Panc1 (cell line): ENCODE measurements around the gene ZFPL1. TPM values are rescaled to one million over a fixed set of nuclear protein-coding genes. Genes with fewer than 3 reads are reported as not detected.

Source experiments
- ATAC-seq: fragments of 200-7000 bp; cut with Tn5 transposase; 2 replicates; pipeline ENCODE4 v1.9.1; 2020; ENCODE audit warnings: mild to moderate bottlenecking, moderate library complexity
- BruUV-seq: library from RNA; stranded (reverse); fragments of 400-500 nt; replicated peaks from 2 replicates; lab custom pipeline; 2021; lab: Mats Ljungman, UMichigan
- CTCF ChIA-PET: fragments of 300-600 bp; sonication (Branson Sonifier 250); formaldehyde crosslinking; loops from one replicate; lab custom pipeline; 2022; ENCODE audit warnings: antibody characterized with exemption; lab: Charles Lee
- POLR2A ChIA-PET: fragments of 300-600 bp; sonication (Branson Sonifier 250); formaldehyde crosslinking; loops from one replicate; lab custom pipeline; 2022; ENCODE audit warnings: antibody characterized with exemption; lab: Charles Lee
- DNase-seq: peaks from one replicate; pipeline ENCODE4 v3.0.0-alpha.2; 2010; ENCODE audit warnings: low read depth, low spot score
- H3K27ac ChIP-seq: 2 replicates; pipeline ENCODE4 v1.5.1; 2011; ENCODE audit warnings: mild to moderate bottlenecking, low read length, inconsistent platforms
- H3K27me3 ChIP-seq: fragments of 200-500 bp; sonication (Bioruptor generic); 2 replicates; pipeline ENCODE4 v1.6.0; 2014; ENCODE audit warnings: low read length, inconsistent platforms; ENCODE audit not compliant: control insufficient read depth, insufficient read depth
- H3K36me3 ChIP-seq: fragments of 200-500 bp; sonication (Bioruptor generic); 2 replicates; pipeline ENCODE4 v1.5.1; 2014; ENCODE audit warnings: inconsistent platforms, mild to moderate bottlenecking, low read length, moderate library complexity; ENCODE audit not compliant: control insufficient read depth, insufficient read depth
- H3K4me1 ChIP-seq: 2 replicates; pipeline ENCODE4 v1.5.1; 2011; ENCODE audit warnings: inconsistent platforms, mild to moderate bottlenecking, low read length, moderate library complexity; ENCODE audit not compliant: control insufficient read depth, insufficient read depth
- H3K4me3 ChIP-seq, 2 experiments: 2 replicates each; pipeline ENCODE4 v1.5.1; 2011 to 2012; ENCODE audit warnings: low read depth in 2 of 2, low read length in 2 of 2, mild to moderate bottlenecking in 2 of 2, inconsistent platforms in 1 of 2, moderate library complexity in 1 of 2
- H3K9me3 ChIP-seq: fragments of 200-500 bp; sonication (Bioruptor generic); 2 replicates; pipeline ENCODE4 v1.5.1; 2014; ENCODE audit warnings: low read depth, mild to moderate bottlenecking, inconsistent platforms, low read length, moderate library complexity; ENCODE audit not compliant: control insufficient read depth, insufficient read depth
- CTCF ChIP-seq: fragments of 450-650 bp; IDR thresholded peaks from 2 replicates; pipeline ENCODE4 v1.5.1; 2017; ENCODE audit warnings: mild to moderate bottlenecking
- POLR2AphosphoS5 ChIP-seq: IDR thresholded peaks from 2 replicates; pipeline ENCODE4 v1.6.1; 2012; ENCODE audit warnings: mild to moderate bottlenecking, low read depth, low read length, moderate library complexity
- REST ChIP-seq, 2 experiments: IDR thresholded peaks; 2 replicates each; pipeline ENCODE4 v1.6.1; 2011 to 2012; ENCODE audit warnings: low read depth in 2 of 2, control low read depth in 1 of 2, low read length in 1 of 2, mild to moderate bottlenecking in 1 of 2, moderate library complexity in 1 of 2; ENCODE audit not compliant: insufficient read depth in 1 of 2
- SIN3A ChIP-seq: IDR thresholded peaks from 2 replicates; pipeline ENCODE4 v1.6.1; 2012; ENCODE audit warnings: low read depth, mild to moderate bottlenecking, low read length, moderate library complexity, borderline replicate concordance; ENCODE audit not compliant: insufficient read depth
- TCF7L2 ChIP-seq: IDR thresholded peaks from 2 replicates; pipeline ENCODE4 v1.6.1; 2011; ENCODE audit warnings: mild to moderate bottlenecking, low read depth, low read length, inconsistent platforms
- in situ Hi-C: cut with HindIII; loops from 2 replicates; pipeline ENCODE4 v1.10.0; 2016; ENCODE audit warnings: low sequenced_read_pairs, low pct_unique_long_range_greater_than_20kb
- intact Hi-C: fragments of 100-400 bp; cut with micrococcal nuclease; formaldehyde crosslinking; loops from one replicate; pipeline ENCODE4 v1.10.0; 2022; ENCODE audit not compliant: unreplicated experiment
- total RNA-seq: library from RNA; stranded (reverse); gene quantifications from one replicate; pipeline ENCODE4 v1.2.1, GENCODE V29; 2021; ENCODE audit not compliant: unreplicated experiment

ZFPL1 gene
- total RNA-seq, 1 experiment from 2014 or later = 68.4 TPM

- H3K9me3 ChIP-seq = no peaks in the 10 kb centered on the region
- no TSS peak for BruUV-seq
- H3K4me3 ChIP-seq = peak overlapping the region; percentile 70 to 96
- DNase-seq = no peak
- H3K36me3 ChIP-seq = peaks cover 23% of the 10 kb centered on the region
- no peak for ATAC-seq
- TF ChIP-seq TCF7L2 (no peak), POLR2AphosphoS5 (no peak), CTCF (no peak), SIN3A (no peak), REST (IDR thresholded peaks at IDR 0.05; ENCODE audit: insufficient read depth in 1 of 2, low read depth in 2 of 2, low read length in 1 of 2) (no peak)
- H3K27ac ChIP-seq = peak overlapping the region; percentile 99
- CTCF ChIA-PET = interaction anchor here (1.1 kb wide), 1 partner anchor 10 kb away, joined by 3 read pairs; the partner anchor contains the start of gene TM7SF2
- H3K4me1 ChIP-seq = peaks cover 17% of the 10 kb centered on the region
- in situ Hi-C loops = no loop called here
- H3K27me3 ChIP-seq = no peaks in the 10 kb centered on the region
- POLR2A ChIA-PET = interaction anchor here (2.4 kb wide), 1 partner anchor 13 kb away, joined by 10 read pairs; the partner anchor contains the start of gene SYVN1
- intact Hi-C loops = no loop called here
These were observed 37.4 kb downstream of the ZFPL1 start for GRCh38 chr11:65121447-65121864.

- CTCF ChIA-PET = interaction anchor here (0.6 to 1.1 kb wide), 7 partner anchors 10 to 287 kb away, joined by 3 to 7 read pairs (median 6); partner anchors contain the start of genes CDC42EP2, SNX15 and TM7SF2
- TSS peak; percentile 87 for BruUV-seq
- Histone ChIP-seq H3K27me3 (no peaks in the 10 kb centered on the region), H3K36me3 (peaks cover 24% of the 10 kb centered on the region), H3K9me3 (no peaks in the 10 kb centered on the region), H3K4me1 (peaks cover 15% of the 10 kb centered on the region), H3K27ac (peak within 1 kb of the TSS; percentile 99), H3K4me3 (peak within 1 kb of the TSS; percentile 70 to 96)
- in situ Hi-C loops = no loop called here
- DNase-seq (peak; percentile 94), ATAC-seq (peak; percentile 91)
- TF ChIP-seq CTCF (no peak), POLR2AphosphoS5 (peak; percentile 98), TCF7L2 (0 out of 2 replicates have a peak, but pooled peaks have one; percentile 41), SIN3A (peak; percentile 93), REST (IDR thresholded peaks at IDR 0.05; ENCODE audit: insufficient read depth in 1 of 2, low read depth in 2 of 2, low read length in 1 of 2) (no peak)
- intact Hi-C loops = no loop called here
- POLR2A ChIA-PET = interaction anchor here (0.6 to 2.4 kb wide), 2 partner anchors 13 to 224 kb away, joined by 3 to 10 read pairs; partner anchors contain the start of gene SYVN1
These were observed 38.1 kb downstream of the ZFPL1 start, which contains the start of the genes FAU and MRPL49 for GRCh38 chr11:65121865-65122696. Gene FAU (minus strand): TSS chr11:65122134. CDS start chr11:65121813, 321 bp downstream. Gene MRPL49 (plus strand): TSS chr11:65122321. CDS start chr11:65122347, 26 bp downstream.
